MCF 10A (cell line): ENCODE measurements around the gene SLC35G2. TPM values are rescaled to one million over a fixed set of nuclear protein-coding genes. Genes with fewer than 3 reads are reported as not detected.
"Not testable (repeated sequence)": the region's sequence is repeated elsewhere in the genome, so short reads cannot be mapped to it uniquely, and the experiment has no call there.

Experiments
- BruUV-seq: library from RNA; stranded (reverse); fragments of 400-500 nt; replicated peaks from 2 replicates; lab custom pipeline; 2021; lab: Mats Ljungman, UMichigan
- CTCF ChIA-PET: fragments of 300-600 bp; sonication (Branson Sonifier 250); formaldehyde crosslinking; extraction: SDS; loops from one replicate; lab custom pipeline; 2021; ENCODE audit warnings: antibody characterized with exemption, inconsistent platforms; lab: Yijun Ruan, JAX
- POLR2A ChIA-PET: fragments of 300-600, 350-650 bp; sonication (Branson Sonifier 250); formaldehyde crosslinking; extraction: SDS; loops from one replicate; lab custom pipeline; 2020; ENCODE audit warnings: antibody characterized with exemption, inconsistent platforms; lab: Yijun Ruan, JAX
- DNase-seq: peaks from one replicate; pipeline ENCODE4 v3.0.0-alpha.2; 2018; ENCODE audit not compliant: unreplicated experiment
- H3K27ac Mint-ChIP-seq: one replicate; pipeline ENCODE4 v1.8.0; 2022; ENCODE audit warnings: mild to moderate bottlenecking, low read depth, mixed read lengths; ENCODE audit not compliant: unreplicated experiment
- H3K27me3 Mint-ChIP-seq: one replicate; pipeline ENCODE4 v1.8.0; 2022; ENCODE audit warnings: mixed read lengths; ENCODE audit not compliant: insufficient read depth, unreplicated experiment
- H3K36me3 Mint-ChIP-seq: one replicate; pipeline ENCODE4 v1.8.0; 2022; ENCODE audit warnings: mild to moderate bottlenecking, moderate library complexity, mixed read lengths; ENCODE audit not compliant: insufficient read depth, unreplicated experiment
- H3K4me1 Mint-ChIP-seq: one replicate; pipeline ENCODE4 v1.8.0; 2022; ENCODE audit warnings: mixed read lengths; ENCODE audit not compliant: insufficient read depth, unreplicated experiment
- H3K4me3 Mint-ChIP-seq: one replicate; pipeline ENCODE4 v1.8.0; 2022; ENCODE audit warnings: mild to moderate bottlenecking, moderate library complexity, mixed read lengths; ENCODE audit not compliant: unreplicated experiment
- H3K9me3 Mint-ChIP-seq: one replicate; pipeline ENCODE4 v1.8.0; 2022; ENCODE audit warnings: mixed read lengths; ENCODE audit not compliant: unreplicated experiment
- intact Hi-C: fragments of 100-400 bp; cut with micrococcal nuclease; formaldehyde crosslinking; loops from 2 replicates; pipeline ENCODE4 v1.14.1; 2022
- total RNA-seq: library from RNA; stranded (reverse); gene quantifications from 2 replicates; pipeline ENCODE4 v1.2.3, GENCODE V29; 2022
- TF ChIP-seq, protein P1 (sequence below): fragments of 200-600 bp; IDR thresholded peaks from one replicate; pipeline ENCODE4 v1.8.0; 2022; ENCODE audit warnings: antibody characterized with exemption, mild to moderate bottlenecking; ENCODE audit not compliant: unreplicated experiment

The SLC35G2 gene
- total RNA-seq, 1 experiment from 2014 or later: 7.6 TPM

DNA sequence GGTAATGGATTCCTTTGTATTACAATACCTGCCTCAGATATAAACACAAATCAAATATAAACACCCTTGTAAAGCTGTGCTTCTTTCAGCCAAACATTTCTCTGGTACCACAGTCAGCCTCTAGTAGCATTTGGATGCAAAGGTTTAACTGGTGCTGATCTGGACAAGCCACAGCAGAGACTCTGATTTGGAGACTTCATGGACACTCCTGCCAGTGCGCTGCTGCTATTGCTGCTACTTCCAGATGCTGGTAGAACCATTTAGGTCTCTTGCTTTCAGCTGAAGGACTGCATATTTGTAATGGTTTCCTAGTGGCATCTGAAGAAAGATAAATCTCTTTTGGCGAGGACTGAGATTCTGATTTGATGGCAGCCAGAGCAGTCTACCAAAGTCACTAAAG, 80.0 kb downstream of the SLC35G2 start:
- intact Hi-C loops: no loop called here
- POLR2A ChIA-PET: interaction anchor here (0.7 to 1.2 kb wide), 2 partner anchors 11 to 14 kb away, joined by 3 read pairs; no protein-coding TSS in a partner anchor
- TF ChIP-seq, protein P1, sequence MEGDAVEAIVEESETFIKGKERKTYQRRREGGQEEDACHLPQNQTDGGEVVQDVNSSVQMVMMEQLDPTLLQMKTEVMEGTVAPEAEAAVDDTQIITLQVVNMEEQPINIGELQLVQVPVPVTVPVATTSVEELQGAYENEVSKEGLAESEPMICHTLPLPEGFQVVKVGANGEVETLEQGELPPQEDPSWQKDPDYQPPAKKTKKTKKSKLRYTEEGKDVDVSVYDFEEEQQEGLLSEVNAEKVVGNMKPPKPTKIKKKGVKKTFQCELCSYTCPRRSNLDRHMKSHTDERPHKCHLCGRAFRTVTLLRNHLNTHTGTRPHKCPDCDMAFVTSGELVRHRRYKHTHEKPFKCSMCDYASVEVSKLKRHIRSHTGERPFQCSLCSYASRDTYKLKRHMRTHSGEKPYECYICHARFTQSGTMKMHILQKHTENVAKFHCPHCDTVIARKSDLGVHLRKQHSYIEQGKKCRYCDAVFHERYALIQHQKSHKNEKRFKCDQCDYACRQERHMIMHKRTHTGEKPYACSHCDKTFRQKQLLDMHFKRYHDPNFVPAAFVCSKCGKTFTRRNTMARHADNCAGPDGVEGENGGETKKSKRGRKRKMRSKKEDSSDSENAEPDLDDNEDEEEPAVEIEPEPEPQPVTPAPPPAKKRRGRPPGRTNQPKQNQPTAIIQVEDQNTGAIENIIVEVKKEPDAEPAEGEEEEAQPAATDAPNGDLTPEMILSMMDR: no peak
- no peak for DNase-seq
- peaks cover 21% of the 10 kb centered on the region for H3K36me3 Mint-ChIP-seq
- H3K27ac Mint-ChIP-seq: no peak overlapping the region
- H3K9me3 Mint-ChIP-seq: peaks cover 18% of the 10 kb centered on the region
- peaks cover 15% of the 10 kb centered on the region for H3K4me1 Mint-ChIP-seq
- BruUV-seq: no TSS peak
- H3K27me3 Mint-ChIP-seq: no peaks in the 10 kb centered on the region
- CTCF ChIA-PET: interaction anchor here (0.6 kb wide), 3 partner anchors 58 to 1664 kb away, joined by 3 to 4 read pairs (median 3); no protein-coding TSS in a partner anchor
- H3K4me3 Mint-ChIP-seq: no peak overlapping the region

DNA sequence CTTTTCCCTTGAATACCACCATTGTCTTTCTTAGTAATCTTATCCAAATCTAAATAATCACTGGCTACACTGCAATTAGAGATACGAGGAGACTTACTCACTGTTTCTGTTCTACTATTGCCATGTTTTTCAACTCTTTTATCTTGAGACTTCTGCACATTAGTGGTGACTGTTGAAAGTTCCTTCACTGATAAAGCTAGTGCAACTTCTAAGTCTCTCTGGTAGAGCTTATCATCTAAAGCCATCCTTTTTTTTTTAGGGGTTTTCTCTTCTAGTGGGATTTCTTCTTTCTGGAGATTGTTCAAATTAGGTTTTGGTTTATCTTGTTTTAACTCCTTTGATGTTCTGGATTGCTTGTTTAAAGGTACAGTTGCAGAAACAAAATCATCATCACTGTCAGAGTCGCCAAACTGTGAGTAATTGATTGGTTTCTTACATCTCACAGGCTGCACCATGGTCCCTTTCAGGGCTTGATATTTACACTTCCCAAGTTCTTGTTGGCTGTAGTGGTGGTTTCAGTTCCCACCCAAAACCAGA, 80.8 kb downstream of the SLC35G2 start:
- CTCF ChIA-PET: no interaction called here
- intact Hi-C loops: no loop called here
- H3K4me3 Mint-ChIP-seq: no peak overlapping the region
- BruUV-seq: no TSS peak
- H3K27me3 Mint-ChIP-seq: no peaks in the 10 kb centered on the region
- H3K36me3 Mint-ChIP-seq: peaks cover 21% of the 10 kb centered on the region
- peaks cover 8% of the 10 kb centered on the region for H3K4me1 Mint-ChIP-seq
- TF ChIP-seq, protein P1: no peak
- H3K9me3 Mint-ChIP-seq: peaks cover 19% of the 10 kb centered on the region
- peak overlapping the region; percentile 36 for H3K27ac Mint-ChIP-seq
- POLR2A ChIA-PET: interaction anchor here (1.2 kb wide), 1 partner anchor 10 kb away, joined by 3 read pairs; no protein-coding TSS in a partner anchor
- no peak for DNase-seq

DNA sequence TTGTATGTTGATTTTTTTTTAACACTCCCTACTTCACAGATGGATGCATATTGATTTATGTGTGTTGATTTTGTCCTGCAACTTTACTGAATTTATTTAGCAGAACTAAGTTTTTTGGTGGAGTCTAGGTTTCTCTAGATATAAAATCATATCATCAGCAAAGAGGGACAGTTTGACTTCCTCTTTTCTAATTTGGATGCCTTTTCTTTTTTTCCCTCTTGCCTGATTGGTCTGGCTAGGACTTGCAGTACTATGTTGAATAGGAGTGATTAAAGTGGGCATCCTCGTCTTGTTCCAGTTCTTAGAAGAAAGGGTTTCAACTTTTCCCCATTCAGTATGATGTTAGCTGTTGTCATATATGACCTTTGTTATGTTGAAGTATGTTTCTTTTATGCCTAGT, 81.8 kb downstream of the SLC35G2 start:
- not testable (repeated sequence) for H3K27ac Mint-ChIP-seq

DNA sequence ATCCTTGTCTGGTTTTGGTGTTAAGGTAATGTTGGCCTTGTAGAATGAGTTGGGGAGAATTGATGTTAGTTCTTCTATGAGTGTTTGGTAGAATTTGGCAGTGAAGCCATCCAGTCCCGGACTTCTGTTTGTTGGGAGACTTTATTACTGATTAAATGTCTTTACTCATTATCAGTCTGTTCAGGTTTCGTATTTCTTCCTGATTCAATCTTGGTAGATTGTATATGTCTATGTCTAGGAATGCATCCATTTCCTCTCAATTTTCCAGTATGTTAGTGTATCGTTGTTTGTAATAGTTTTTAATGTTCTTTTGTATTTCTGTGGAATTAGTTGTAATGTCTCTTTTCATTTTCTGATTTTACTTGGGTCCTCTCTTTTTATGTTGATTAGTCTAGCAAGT, 82.5 kb downstream of the SLC35G2 start:
- CTCF ChIA-PET: interaction anchor here (0.6 kb wide), 1 partner anchor 42 kb away, joined by 3 read pairs; no protein-coding TSS in a partner anchor
- Mint-ChIP-seq H3K9me3 (peaks cover 19% of the 10 kb centered on the region), H3K27me3 (no peaks in the 10 kb centered on the region), H3K4me3 (no peak overlapping the region), H3K27ac (no peak overlapping the region), H3K36me3 (peaks cover 15% of the 10 kb centered on the region), H3K4me1 (peaks cover 8% of the 10 kb centered on the region)
- BruUV-seq: no TSS peak
- TF ChIP-seq, protein P1: no peak
- intact Hi-C loops: no loop called here
- no peak for DNase-seq
- POLR2A ChIA-PET: no interaction called here

More for the DNA sequence above, 81.8 kb downstream of the SLC35G2 start:
- H3K36me3 Mint-ChIP-seq: peaks cover 21% of the 10 kb centered on the region
- H3K9me3 Mint-ChIP-seq: peaks cover 19% of the 10 kb centered on the region
- DNase-seq, H3K4me1 Mint-ChIP-seq, CTCF ChIA-PET, POLR2A ChIA-PET, intact Hi-C loops, BruUV-seq, H3K4me3 Mint-ChIP-seq, H3K27me3 Mint-ChIP-seq: not testable (repeated sequence)

DNA sequence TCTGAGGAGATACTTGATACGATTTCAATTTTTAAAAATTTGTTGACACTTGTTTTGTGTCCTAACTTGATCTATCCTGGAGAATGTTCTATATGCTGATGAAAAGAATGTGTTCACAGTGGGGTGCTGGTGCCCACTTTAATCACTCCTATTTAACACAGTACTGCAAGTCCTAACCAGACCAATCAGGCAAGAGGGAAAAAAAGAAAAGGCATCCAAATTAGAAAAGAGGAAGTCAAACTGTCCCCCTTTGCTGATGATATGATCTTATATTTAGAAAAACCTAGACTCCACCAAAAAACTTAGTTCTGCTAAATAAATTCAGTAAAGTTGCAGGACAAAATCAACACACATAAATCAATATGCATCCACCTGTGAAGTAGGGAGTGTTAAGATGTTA, 83.6 kb downstream of the SLC35G2 start:
- not testable (repeated sequence) for H3K36me3 Mint-ChIP-seq

More for the DNA sequence above, 83.6 kb downstream of the SLC35G2 start:
- POLR2A ChIA-PET: interaction anchor here (0.6 kb wide), 1 partner anchor 19 kb away, joined by 3 read pairs; no protein-coding TSS in a partner anchor
- intact Hi-C loops, H3K4me1 Mint-ChIP-seq, DNase-seq, BruUV-seq, H3K27me3 Mint-ChIP-seq, CTCF ChIA-PET, H3K27ac Mint-ChIP-seq, H3K4me3 Mint-ChIP-seq: not testable (repeated sequence)
- H3K9me3 Mint-ChIP-seq: peaks cover 19% of the 10 kb centered on the region
